ENCODE measurements around the gene LYPD6. TPM values are rescaled to one million over a fixed set of nuclear protein-coding genes. Genes with fewer than 3 reads are reported as not detected.
A peak's percentile ranks its signal among the peaks of the same experiment; 100 is the strongest.

Gene LYPD6
- 8.1 and 11.0 TPM in 2 replicates for polyA plus RNA-seq (2012; rRNA removed)
- polyA plus RNA-seq (2012; cell fraction: cytosol; rRNA removed), result 9.8 and 10.6 TPM in 2 replicates
- 5.3 and 7.6 TPM in 2 replicates for polyA plus RNA-seq (2012; cell fraction: nucleus; rRNA removed)

DNA sequence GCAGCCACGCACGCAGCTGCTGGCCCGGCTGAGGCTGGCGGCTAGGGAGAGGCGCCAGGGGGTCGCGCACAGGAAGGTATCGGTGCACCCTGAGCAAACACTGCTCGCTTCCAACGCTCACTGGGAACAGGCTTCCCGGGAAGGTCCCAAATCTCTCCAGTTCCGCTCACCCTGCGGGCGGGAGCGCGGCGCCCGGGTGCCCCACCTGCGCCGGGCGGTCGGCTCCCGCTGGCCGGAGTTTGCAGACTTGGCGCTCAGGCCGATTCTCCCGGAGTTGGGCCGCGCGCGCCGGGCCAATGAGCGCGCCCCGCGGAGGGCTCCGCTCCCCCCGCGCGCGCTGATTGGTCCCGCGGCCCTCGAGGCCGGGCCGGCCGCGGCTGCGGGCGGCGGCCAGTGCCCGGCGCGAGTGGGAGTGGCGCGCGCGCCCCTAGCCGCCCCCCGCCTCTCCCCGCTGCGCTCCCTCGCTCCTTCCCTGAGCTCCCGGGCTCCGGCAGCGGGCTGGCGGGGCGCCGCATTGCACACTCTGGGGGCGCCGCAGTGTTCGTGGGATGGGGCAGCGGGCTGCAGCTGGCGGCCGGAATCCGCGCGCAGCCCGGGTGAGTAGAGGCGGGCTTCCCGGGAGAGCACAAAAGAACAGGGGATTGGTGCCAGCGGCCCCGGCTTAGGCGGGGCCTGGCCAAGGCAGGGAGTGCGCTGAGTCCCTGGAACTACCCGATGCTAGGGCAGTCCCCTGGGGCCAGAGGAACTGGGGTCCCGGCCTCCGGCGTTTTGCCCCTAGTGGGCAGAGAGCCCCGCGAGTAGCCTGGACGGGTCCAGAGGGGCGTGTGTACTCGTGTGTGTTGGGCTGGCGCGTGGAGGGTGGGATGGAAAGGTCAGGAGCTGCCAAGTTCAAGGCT, at the start of gene LYPD6:
LYPD6 (plus strand) TSS at position 461 of the 896 bp plus-strand sequence. CDS start 107,122 bp downstream, outside the sequence.
- Histone ChIP-seq H3K4me3 (ENCODE audit: low read depth in 2 of 2, low read length in 1 of 2) (peak within 1 kb of the TSS; percentile 94 to 97), H3K4me1 (ENCODE audit: control insufficient read depth in 1 of 2, insufficient read depth in 2 of 2, low read depth in 1 of 2, low read length in 1 of 2) (peaks cover 0 to 10% of the 10 kb centered on the region in 2 experiments; a peak in 2 of 4 replicates), H3K4me2 (peak within 1 kb of the TSS; percentile 95), H3K9me2 (no peaks in the 10 kb centered on the region), H3F3A (replicated peaks; ENCODE audit: insufficient read depth) (peaks cover 4% of the 10 kb centered on the region), H2AFZ (ENCODE audit: low read depth) (peak within 1 kb of the TSS; percentile 98), H3K27me3 (ENCODE audit: insufficient read depth) (no peaks in the 10 kb centered on the region), H3K36me3 (replicated peaks in 1 of 2; ENCODE audit: control insufficient read depth in 1 of 2, insufficient read depth in 2 of 2, low read length in 1 of 2) (no peaks in the 10 kb centered on the region), H3K27ac (ENCODE audit: low read depth in 2 of 2, low read length in 1 of 2) (peak within 1 kb of the TSS; percentile 61 to 79; a peak in 3 of 4 replicates), H3K79me2 (ENCODE audit: insufficient read depth) (peaks cover 19% of the 10 kb centered on the region; the same call in 1 of the 2 replicates), H3K9me3 (no peaks in the 10 kb centered on the region), H3K9ac (peak within 1 kb of the TSS; percentile 74), H4K20me1 (ENCODE audit: insufficient read depth) (no peaks in the 10 kb centered on the region)
- TF ChIP-seq, protein P1, sequence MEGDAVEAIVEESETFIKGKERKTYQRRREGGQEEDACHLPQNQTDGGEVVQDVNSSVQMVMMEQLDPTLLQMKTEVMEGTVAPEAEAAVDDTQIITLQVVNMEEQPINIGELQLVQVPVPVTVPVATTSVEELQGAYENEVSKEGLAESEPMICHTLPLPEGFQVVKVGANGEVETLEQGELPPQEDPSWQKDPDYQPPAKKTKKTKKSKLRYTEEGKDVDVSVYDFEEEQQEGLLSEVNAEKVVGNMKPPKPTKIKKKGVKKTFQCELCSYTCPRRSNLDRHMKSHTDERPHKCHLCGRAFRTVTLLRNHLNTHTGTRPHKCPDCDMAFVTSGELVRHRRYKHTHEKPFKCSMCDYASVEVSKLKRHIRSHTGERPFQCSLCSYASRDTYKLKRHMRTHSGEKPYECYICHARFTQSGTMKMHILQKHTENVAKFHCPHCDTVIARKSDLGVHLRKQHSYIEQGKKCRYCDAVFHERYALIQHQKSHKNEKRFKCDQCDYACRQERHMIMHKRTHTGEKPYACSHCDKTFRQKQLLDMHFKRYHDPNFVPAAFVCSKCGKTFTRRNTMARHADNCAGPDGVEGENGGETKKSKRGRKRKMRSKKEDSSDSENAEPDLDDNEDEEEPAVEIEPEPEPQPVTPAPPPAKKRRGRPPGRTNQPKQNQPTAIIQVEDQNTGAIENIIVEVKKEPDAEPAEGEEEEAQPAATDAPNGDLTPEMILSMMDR (IDR thresholded peaks at IDR 0.05), result peak; percentile 32
- TF ChIP-seq FOSL2 (IDR thresholded peaks at IDR 0.05; ENCODE audit: borderline replicate concordance, low read depth) (no peak), NRF1 (IDR thresholded peaks at IDR 0.05; ENCODE audit: low read depth, low read length) (0 out of 2 replicates have a peak, but pooled peaks have one; percentile 44)
- 0% methylated on average over 21 of the region's 96 CpGs for WGBS (ENCODE audit: low lambda C conversion rate)
- DNase-seq, result peak; percentile 96
- ChIA-PET POLR2A (interaction anchor here (1.1 kb wide), 1 partner anchor 160 kb away, joined by 5 read pairs; no protein-coding TSS in a partner anchor), CTCF (interaction anchor here (0.7 to 5.0 kb wide), 18 partner anchors 17 to 315 kb away, joined by 3 to 37 read pairs (median 3); partner anchors contain the start of gene LYPD6B)

GRCh38 chr2:149281441-149281840, 48.9 kb upstream of the LYPD6 start:
- DNase-seq, result no peak
- H3K27me3 ChIP-seq (ENCODE audit: insufficient read depth), result no peaks in the 10 kb centered on the region
- no peak overlapping the region for H3K4me3 ChIP-seq (ENCODE audit: low read depth in 2 of 2, low read length in 1 of 2)
- no peaks in the 10 kb centered on the region for H3K9me3 ChIP-seq
- H3F3A ChIP-seq (replicated peaks; ENCODE audit: insufficient read depth), result no peaks in the 10 kb centered on the region
- no peak overlapping the region for H3K9ac ChIP-seq
- no peaks in the 10 kb centered on the region for H3K36me3 ChIP-seq (replicated peaks in 1 of 2; ENCODE audit: control insufficient read depth in 1 of 2, insufficient read depth in 2 of 2, low read length in 1 of 2)
- CTCF ChIA-PET, result interaction anchor here (0.6 to 1.0 kb wide), 2 partner anchors 264 to 280 kb away, joined by 3 read pairs; no protein-coding TSS in a partner anchor
- H3K4me1 ChIP-seq (ENCODE audit: control insufficient read depth in 1 of 2, insufficient read depth in 2 of 2, low read depth in 1 of 2, low read length in 1 of 2), result no peaks in the 10 kb centered on the region
- H3K9me2 ChIP-seq, result no peaks in the 10 kb centered on the region
- H2AFZ ChIP-seq (ENCODE audit: low read depth), result no peak overlapping the region
- H3K79me2 ChIP-seq (ENCODE audit: insufficient read depth), result no peaks in the 10 kb centered on the region
- H3K4me2 ChIP-seq, result no peak overlapping the region
- no peaks in the 10 kb centered on the region for H4K20me1 ChIP-seq (ENCODE audit: insufficient read depth)
- H3K27ac ChIP-seq (ENCODE audit: low read depth in 2 of 2, low read length in 1 of 2), result no peak overlapping the region
- WGBS (ENCODE audit: low lambda C conversion rate), result 65% methylated on average over 3 of the region's 3 CpGs
- POLR2A ChIA-PET, result no interaction called here
- TF ChIP-seq JUND (IDR thresholded peaks at IDR 0.05), result no peak
- no peak for TF ChIP-seq FOXJ3 (CRISPR knock-in tag; IDR thresholded peaks at IDR 0.05)
- TF ChIP-seq RXRA (IDR thresholded peaks at IDR 0.05; ENCODE audit: borderline replicate concordance, low read depth), result no peak
- no peak for TF ChIP-seq GATA2 (CRISPR knock-in tag; IDR thresholded peaks at IDR 0.05)
- TF ChIP-seq, protein P2, sequence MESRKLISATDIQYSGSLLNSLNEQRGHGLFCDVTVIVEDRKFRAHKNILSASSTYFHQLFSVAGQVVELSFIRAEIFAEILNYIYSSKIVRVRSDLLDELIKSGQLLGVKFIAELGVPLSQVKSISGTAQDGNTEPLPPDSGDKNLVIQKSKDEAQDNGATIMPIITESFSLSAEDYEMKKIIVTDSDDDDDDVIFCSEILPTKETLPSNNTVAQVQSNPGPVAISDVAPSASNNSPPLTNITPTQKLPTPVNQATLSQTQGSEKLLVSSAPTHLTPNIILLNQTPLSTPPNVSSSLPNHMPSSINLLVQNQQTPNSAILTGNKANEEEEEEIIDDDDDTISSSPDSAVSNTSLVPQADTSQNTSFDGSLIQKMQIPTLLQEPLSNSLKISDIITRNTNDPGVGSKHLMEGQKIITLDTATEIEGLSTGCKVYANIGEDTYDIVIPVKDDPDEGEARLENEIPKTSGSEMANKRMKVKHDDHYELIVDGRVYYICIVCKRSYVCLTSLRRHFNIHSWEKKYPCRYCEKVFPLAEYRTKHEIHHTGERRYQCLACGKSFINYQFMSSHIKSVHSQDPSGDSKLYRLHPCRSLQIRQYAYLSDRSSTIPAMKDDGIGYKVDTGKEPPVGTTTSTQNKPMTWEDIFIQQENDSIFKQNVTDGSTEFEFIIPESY (IDR thresholded peaks at IDR 0.05; ENCODE audit: borderline replicate concordance, low read depth), result no peak
- no peak for TF ChIP-seq NFIC (IDR thresholded peaks at IDR 0.05; ENCODE audit: borderline replicate concordance)
- no peak for TF ChIP-seq RFX5 (IDR thresholded peaks at IDR 0.05; ENCODE audit: low read length)
- TF ChIP-seq, protein P3, sequence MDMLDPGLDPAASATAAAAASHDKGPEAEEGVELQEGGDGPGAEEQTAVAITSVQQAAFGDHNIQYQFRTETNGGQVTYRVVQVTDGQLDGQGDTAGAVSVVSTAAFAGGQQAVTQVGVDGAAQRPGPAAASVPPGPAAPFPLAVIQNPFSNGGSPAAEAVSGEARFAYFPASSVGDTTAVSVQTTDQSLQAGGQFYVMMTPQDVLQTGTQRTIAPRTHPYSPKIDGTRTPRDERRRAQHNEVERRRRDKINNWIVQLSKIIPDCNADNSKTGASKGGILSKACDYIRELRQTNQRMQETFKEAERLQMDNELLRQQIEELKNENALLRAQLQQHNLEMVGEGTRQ (IDR thresholded peaks at IDR 0.05; ENCODE audit: borderline replicate concordance, low read depth, low read length), result no peak
- TF ChIP-seq USF1 (IDR thresholded peaks at IDR 0.05; ENCODE audit: borderline replicate concordance, low read depth), result no peak
- TF ChIP-seq YY1 (IDR thresholded peaks at IDR 0.05; ENCODE audit: low read depth), result no peak
- no peak for TF ChIP-seq FOSL2 (IDR thresholded peaks at IDR 0.05; ENCODE audit: borderline replicate concordance, low read depth)
- TF ChIP-seq REST (IDR thresholded peaks at IDR 0.05; ENCODE audit: low read depth, low read length), result no peak
